HepG2 (cell line): ENCODE measurements around the gene BANP. TPM values are rescaled to one million over a fixed set of nuclear protein-coding genes. Genes with fewer than 3 reads are reported as not detected.
"Not testable (repeated sequence)": the region's sequence is repeated elsewhere in the genome, so short reads cannot be mapped to it uniquely, and the experiment has no call there.

Experiments
- ATAC-seq: fragments of 200-7000 bp; cut with Tn5 transposase; 3 replicates; pipeline ENCODE4 v1.9.1; 2020; ENCODE audit warnings: mild to moderate bottlenecking, moderate library complexity
- BruUV-seq: library from RNA; stranded (reverse); fragments of 400-500 nt; replicated peaks from 2 replicates; lab custom pipeline; 2021; lab: Mats Ljungman, UMichigan
- CTCF ChIA-PET: fragments of 300-600 bp; formaldehyde crosslinking; extraction: SDS; loops from one replicate; lab custom pipeline; 2021; ENCODE audit warnings: low total read pairs, inconsistent platforms, low intra/inter-chr PET ratio; lab: Yijun Ruan, JAX
- POLR2A ChIA-PET: fragments of 350-600 bp; sonication (Branson Sonifier 250); formaldehyde crosslinking; loops from one replicate; lab custom pipeline; 2020; ENCODE audit warnings: antibody characterized with exemption, inconsistent platforms; lab: Yijun Ruan, JAX
- DNase-seq: peaks from one replicate; pipeline ENCODE4 v3.0.0-alpha.2; 2015; ENCODE audit warnings: low spot score
- FAIRE-seq: peaks from 3 replicates; lab custom pipeline; 2011; peaks lifted over from hg19 to GRCh38; lab: Jason Lieb, UNC
- H2AFZ ChIP-seq: one replicate; pipeline ENCODE4 v1.6.1; 2011; ENCODE audit warnings: low read length, inconsistent platforms
- H3K27ac ChIP-seq: fragments of 300-600 bp; 3 replicates; pipeline ENCODE4 v1.8.0; 2011; ENCODE audit warnings: mixed run types, mild to moderate bottlenecking, mixed read lengths, low read length, inconsistent platforms; ENCODE audit not compliant: insufficient read depth; ENCODE audit errors: extremely low read length
- H3K27me3 ChIP-seq, 2 experiments: fragments of 200-600 bp in 1 of 2; 2 replicates in 1 of 2; 3 replicates in 1 of 2; pipeline versions ENCODE4 v1.6.0 to v1.8.0; 2011; ENCODE audit warnings: low read length in 2 of 2, mild to moderate bottlenecking in 2 of 2, moderate library complexity in 2 of 2, inconsistent platforms in 1 of 2; ENCODE audit not compliant: insufficient read depth in 2 of 2, control insufficient read depth in 1 of 2
- H3K36me3 ChIP-seq, 2 experiments: fragments of 200-600 bp in 1 of 2; replicated peaks in 1 of 2; 2 replicates in 1 of 2; 3 replicates in 1 of 2; pipeline versions ENCODE4 v1.5.1 to v1.8.0; 2011; ENCODE audit warnings: low read length in 2 of 2, inconsistent platforms in 1 of 2; ENCODE audit not compliant: insufficient read depth in 2 of 2, control insufficient read depth in 1 of 2
- H3K4me1 ChIP-seq: 2 replicates; pipeline ENCODE4 v1.5.1; 2012; ENCODE audit warnings: low read length, inconsistent platforms; ENCODE audit not compliant: insufficient read depth
- H3K4me2 ChIP-seq: 2 replicates; pipeline ENCODE4 v1.6.0; 2011; ENCODE audit warnings: low read depth, low read length, inconsistent platforms
- H3K4me3 ChIP-seq, 3 experiments: fragments of 200-600 bp in 1 of 3; sonication (generic), shearing (Covaris generic) in 1 of 3; replicated peaks in 1 of 3; 2 replicates each; pipeline ENCODE4 v1.5.1; 2011 to 2016; ENCODE audit warnings: low read length in 3 of 3, inconsistent platforms in 2 of 3, low read depth in 2 of 3, mild to moderate bottlenecking in 2 of 3, control low read depth in 1 of 3, mixed read lengths in 1 of 3; ENCODE audit not compliant: insufficient read depth in 1 of 3
- H3K79me2 ChIP-seq: one replicate; pipeline ENCODE4 v1.6.1; 2011; ENCODE audit warnings: low read length, inconsistent platforms; ENCODE audit not compliant: insufficient read depth
- H3K9ac ChIP-seq: 2 replicates; pipeline ENCODE4 v1.6.0; 2011; ENCODE audit warnings: mild to moderate bottlenecking, low read depth, low read length, inconsistent platforms; ENCODE audit not compliant: insufficient read depth
- H3K9me3 ChIP-seq: 2 replicates; pipeline ENCODE4 v1.5.1; 2012; ENCODE audit warnings: mild to moderate bottlenecking, low read length
- H4K20me1 ChIP-seq: 2 replicates; pipeline ENCODE4 v1.6.0; 2011; ENCODE audit warnings: inconsistent platforms, mild to moderate bottlenecking, low read length, moderate library complexity; ENCODE audit not compliant: insufficient read depth
- HES4 ChIP-seq: sonication (generic); formaldehyde crosslinking; IDR thresholded peaks from 2 replicates; pipeline ENCODE4 v1.9.0; 2021; ENCODE audit warnings: mild to moderate bottlenecking, missing genetic modification reagents, borderline replicate concordance
- WGBS: methylation state at CpG from one replicate; pipeline ENCODE4 v1.1.6; 2017; ENCODE audit warnings: low lambda C conversion rate; 5-methylcytosine and 5-hydroxymethylcytosine counted together
- in situ Hi-C: cut with HindIII; loops from 2 replicates; pipeline ENCODE4 v1.10.0; 2017; ENCODE audit warnings: low pct_unique_long_range_greater_than_20kb; ENCODE audit not compliant: extremely low pct_ligation_motif_present
- intact Hi-C: fragments of 100-400 bp; cut with micrococcal nuclease; formaldehyde crosslinking; loops from one replicate; pipeline ENCODE4 v1.10.0; 2022; ENCODE audit not compliant: unreplicated experiment
- polyA plus RNA-seq, 8 experiments: library from polyadenylated mRNA; depleted of rRNA in 3 of 8; stranded (reverse) in 7 of 8; unstranded in 1 of 8; fragments of >200 nt; fragmentation: Illumina TruSeq in 4 of 8; extraction: Trizol in 4 of 8; gene quantifications; 2 replicates each; pipeline versions ENCODE4 v1.2.1 to v1.2.3, GENCODE V29; 2011 to 2016; ENCODE audit warnings: low read depth in 4 of 8, missing spikeins in 1 of 8, mixed read lengths in 1 of 8; ENCODE audit not compliant: insufficient read depth in 1 of 8
- total RNA-seq, 5 experiments: library from RNA; depleted of rRNA; stranded (reverse); fragments of >200 nt; fragmentation: Illumina TruSeq; extraction: Trizol; gene quantifications; 2 replicates each; pipeline ENCODE4 v1.2.3, GENCODE V29; 2016; ENCODE audit warnings: low read depth in 1 of 5

BANP gene
- total and polyA plus RNA-seq, 2 of the 13 experiments (the other 11 are each of a cell fraction or from before 2014, with no cell fraction given) = 20.2 to 23.8 TPM

GRCh38 chr16:88076211-88076931 is 125.1 kb downstream of the BANP start:
- DNase-seq (no peak), ATAC-seq (no peak), FAIRE-seq (no peak)
- H3K9ac ChIP-seq = no peak overlapping the region
- no peak overlapping the region for H3K4me2 ChIP-seq
- H3K4me3 ChIP-seq = no peak overlapping the region
- TF ChIP-seq HES4 (CRISPR knock-in tag) = no peak
- intact Hi-C loops = no loop called here
- no peaks in the 10 kb centered on the region for H3K27me3 ChIP-seq
- H4K20me1 ChIP-seq = no peaks in the 10 kb centered on the region
- no peaks in the 10 kb centered on the region for H3K79me2 ChIP-seq
- no peak overlapping the region for H3K27ac ChIP-seq
- no peak overlapping the region for H2AFZ ChIP-seq
- WGBS = 97% methylated on average over 48 of the region's 57 CpGs
- peaks cover 11 to 27% of the 10 kb centered on the region in 2 experiments; a peak in 4 of 5 replicates for H3K36me3 ChIP-seq
- H3K9me3 ChIP-seq = no peaks in the 10 kb centered on the region
- no peaks in the 10 kb centered on the region for H3K4me1 ChIP-seq
- POLR2A ChIA-PET = no interaction called here
- CTCF ChIA-PET = no interaction called here
- no TSS peak for BruUV-seq
- in situ Hi-C loops = no loop called here

DNA sequence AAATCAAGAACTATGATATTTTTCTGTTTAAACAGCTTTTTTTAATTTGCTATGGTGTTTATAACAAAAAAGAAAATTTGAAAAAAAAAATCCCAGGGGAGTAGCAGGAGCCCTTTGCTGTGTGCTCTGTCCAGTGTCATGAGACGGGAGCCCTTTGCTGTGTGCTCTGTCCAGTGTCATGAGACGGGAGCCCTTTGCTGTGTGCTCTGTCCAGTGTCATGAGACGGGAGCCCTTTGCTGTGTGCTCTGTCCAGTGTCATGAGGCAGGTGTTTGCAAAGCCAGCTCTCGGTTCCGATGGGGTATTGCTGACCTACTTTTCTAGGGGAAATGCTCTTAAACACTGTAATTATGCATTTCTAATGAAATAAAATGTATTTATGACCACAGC is 125.7 kb downstream of the BANP start:
- H4K20me1 ChIP-seq, ATAC-seq, DNase-seq, BruUV-seq, H3K79me2 ChIP-seq, FAIRE-seq, H3K27me3 ChIP-seq, in situ Hi-C loops, CTCF ChIA-PET, H3K4me2 ChIP-seq, H3K4me1 ChIP-seq, intact Hi-C loops, H2AFZ ChIP-seq, H3K27ac ChIP-seq, H3K9me3 ChIP-seq, H3K9ac ChIP-seq, H3K4me3 ChIP-seq, POLR2A ChIA-PET: not testable (repeated sequence)
- H3K36me3 ChIP-seq = peaks cover 9 to 21% of the 10 kb centered on the region in 2 experiments; a peak in 4 of 5 replicates
- WGBS = over 99% methylated on average over 5 of the region's 5 CpGs
